Spleen (tissue), 11 donors: ENCODE data around the gene SOX4. TPM values are rescaled to one million over a fixed set of nuclear protein-coding genes. Genes with fewer than 3 reads are reported as not detected.

Experiments
- DNase-seq: peaks from one replicate; pipeline ENCODE4 v3.0.0-alpha.2; 2020
- H3K27ac ChIP-seq, 8 donors: fragments of 200-600 bp; sonication (generic) in 7 of 8; 1 replicate in 4 of 8; 2 replicates in 4 of 8; pipeline versions ENCODE4 v1.5.0 to v1.8.0; 2016 to 2021; ENCODE audit warnings: inconsistent platforms in 4 of 8, mild to moderate bottlenecking in 4 of 8, moderate library complexity in 1 of 8
- H3K27me3 ChIP-seq, 7 donors: fragments of 200-600 bp; sonication (generic) in 6 of 7; replicated peaks in 1 of 7; 1 replicate in 4 of 7; 2 replicates in 3 of 7; pipeline versions ENCODE4 v1.5.0 to v1.8.0; 2016 to 2021; ENCODE audit warnings: inconsistent platforms in 3 of 7, mild to moderate bottlenecking in 1 of 7
- H3K36me3 ChIP-seq, 6 donors: fragments of 200-600 bp; sonication (generic) in 5 of 6; 1 replicate in 4 of 6; 2 replicates in 2 of 6; pipeline versions ENCODE4 v1.5.0 to v1.8.0; 2016 to 2021; ENCODE audit warnings: inconsistent platforms in 2 of 6
- H3K4me1 ChIP-seq, 6 donors: fragments of 200-600 bp; sonication (generic) in 5 of 6; 1 replicate in 3 of 6; 2 replicates in 3 of 6; pipeline versions ENCODE4 v1.5.0 to v1.8.0; 2016 to 2021; ENCODE audit warnings: inconsistent platforms in 3 of 6
- H3K4me3 ChIP-seq, 8 donors: fragments of 200-600 bp; sonication (generic) in 7 of 8; 1 replicate in 4 of 8; 2 replicates in 4 of 8; pipeline versions ENCODE4 v1.5.0 to v1.8.0; 2016 to 2021; ENCODE audit warnings: inconsistent platforms in 4 of 8, mild to moderate bottlenecking in 4 of 8, moderate library complexity in 2 of 8
- H3K9me3 ChIP-seq, 8 donors: fragments of 200-600 bp; sonication (generic) in 7 of 8; 1 replicate in 4 of 8; 2 replicates in 4 of 8; pipeline versions ENCODE4 v1.5.0 to v1.8.0; 2016 to 2021; ENCODE audit warnings: inconsistent platforms in 4 of 8
- POLR2A ChIP-seq, 3 donors: fragments of 450-650 bp; IDR thresholded peaks; one replicate each; pipeline ENCODE4 v1.5.1; 2017; ENCODE audit warnings: antibody characterized with exemption in 3 of 3, mild to moderate bottlenecking in 1 of 3
- POLR2AphosphoS5 ChIP-seq, 3 donors: sonication (generic); formaldehyde crosslinking; IDR thresholded peaks; one replicate each; pipeline ENCODE4 v1.5.1; 2017; ENCODE audit warnings: antibody characterized with exemption in 3 of 3
- WGBS, 5 donors: extraction: QIAGEN DNeasy Blood & Tissue Kit in 3 of 5; methylation state at CpG; one replicate each; pipeline versions ENCODE4 v1.1.5 to v1.1.7; 2013 to 2018; 5-methylcytosine and 5-hydroxymethylcytosine counted together
- intact Hi-C: fragments of 100-400 bp; cut with DNase I; formaldehyde crosslinking; loops from one replicate; pipeline ENCODE4 v1.15.0; 2023; ENCODE audit warnings: low total_unique reads
- polyA plus RNA-seq, 3 donors: library from polyadenylated mRNA; stranded (reverse); fragments of 200-250 nt; gene quantifications; one replicate each; pipeline ENCODE4 v1.2.1, GENCODE V29; 2013
- total RNA-seq, 7 donors: library from RNA; depleted of rRNA in 3 of 7; stranded (reverse); fragments of >200 nt in 3 of 7; fragmentation: NEBNext Ultra II Directional in 4 of 7; extraction: Animal tissue kit (Norgen Biotek cat#: 25700) in 4 of 7; gene quantifications; one replicate each; pipeline versions ENCODE4 v1.1.0 to v1.2.1, GENCODE V29; 2016 to 2021
- TF ChIP-seq, protein P1 (sequence below), 11 experiments: fragments of 200-600 bp in 7 of 11; fragments of 450-650 bp in 4 of 11; sonication (generic) in 4 of 11; IDR thresholded peaks in 8 of 11; conservative IDR thresholded peaks in 3 of 11; 1 replicate in 7 of 11; 2 replicates in 4 of 11; pipeline versions ENCODE4 v1.4.0 to v1.8.0; 2016 to 2021; ENCODE audit warnings: antibody characterized with exemption in 11 of 11, inconsistent platforms in 4 of 11, mild to moderate bottlenecking in 1 of 11
- donor health status: healthy with polysubstance abuse.
- donor health status: DM: no; HTN: no; CAD: no; lungs with moderate emphysema.
- donor health status: DM: no; HTN: no; CAD: no.
- donor health status: Bipolar disorder and iron deficiency.
- donor health status: healthy.
- donor health status: DM: no; HTN: no; CAD: no.
- donor health status: DM: yes; HTN: yes; CAD: no.

Gene SOX4
- total and polyA plus RNA-seq, 10 donors, result 4.9 to 11.1 (median 6.5) TPM

DNA sequence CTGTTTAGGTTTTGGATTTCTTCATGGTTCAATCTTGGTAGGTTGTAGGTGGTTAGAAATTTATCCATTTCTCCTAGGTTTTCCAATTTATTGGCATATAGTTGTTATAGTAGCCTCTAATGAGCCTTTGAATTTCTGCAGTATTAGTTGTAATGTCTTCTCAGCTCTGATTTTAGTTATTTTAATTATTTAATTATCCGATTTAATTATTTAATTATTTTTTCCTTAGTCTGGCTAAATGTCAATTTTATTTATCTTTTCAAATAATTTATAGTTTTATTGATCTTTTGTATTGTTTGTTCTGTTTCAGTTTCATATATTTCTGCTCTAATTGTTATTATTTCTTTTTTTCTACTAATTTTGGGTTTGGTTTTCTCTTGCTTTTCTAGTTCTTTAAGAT lies 28.1 kb upstream of the SOX4 start:
- intact Hi-C loops, result no loop called here
- TF ChIP-seq, protein P1, sequence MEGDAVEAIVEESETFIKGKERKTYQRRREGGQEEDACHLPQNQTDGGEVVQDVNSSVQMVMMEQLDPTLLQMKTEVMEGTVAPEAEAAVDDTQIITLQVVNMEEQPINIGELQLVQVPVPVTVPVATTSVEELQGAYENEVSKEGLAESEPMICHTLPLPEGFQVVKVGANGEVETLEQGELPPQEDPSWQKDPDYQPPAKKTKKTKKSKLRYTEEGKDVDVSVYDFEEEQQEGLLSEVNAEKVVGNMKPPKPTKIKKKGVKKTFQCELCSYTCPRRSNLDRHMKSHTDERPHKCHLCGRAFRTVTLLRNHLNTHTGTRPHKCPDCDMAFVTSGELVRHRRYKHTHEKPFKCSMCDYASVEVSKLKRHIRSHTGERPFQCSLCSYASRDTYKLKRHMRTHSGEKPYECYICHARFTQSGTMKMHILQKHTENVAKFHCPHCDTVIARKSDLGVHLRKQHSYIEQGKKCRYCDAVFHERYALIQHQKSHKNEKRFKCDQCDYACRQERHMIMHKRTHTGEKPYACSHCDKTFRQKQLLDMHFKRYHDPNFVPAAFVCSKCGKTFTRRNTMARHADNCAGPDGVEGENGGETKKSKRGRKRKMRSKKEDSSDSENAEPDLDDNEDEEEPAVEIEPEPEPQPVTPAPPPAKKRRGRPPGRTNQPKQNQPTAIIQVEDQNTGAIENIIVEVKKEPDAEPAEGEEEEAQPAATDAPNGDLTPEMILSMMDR (IDR thresholded peaks at IDR 0.05 in 8 of 11, conservative IDR thresholded peaks at IDR 0.05 in 3 of 11), result no peak
- TF ChIP-seq POLR2A (IDR thresholded peaks at IDR 0.05), result no peak
- no peak for TF ChIP-seq POLR2AphosphoS5 (IDR thresholded peaks at IDR 0.05)
- 76 to 95% (median 89%) methylated on average over 1 of the region's 1 CpG for WGBS, 5 donors

DNA sequence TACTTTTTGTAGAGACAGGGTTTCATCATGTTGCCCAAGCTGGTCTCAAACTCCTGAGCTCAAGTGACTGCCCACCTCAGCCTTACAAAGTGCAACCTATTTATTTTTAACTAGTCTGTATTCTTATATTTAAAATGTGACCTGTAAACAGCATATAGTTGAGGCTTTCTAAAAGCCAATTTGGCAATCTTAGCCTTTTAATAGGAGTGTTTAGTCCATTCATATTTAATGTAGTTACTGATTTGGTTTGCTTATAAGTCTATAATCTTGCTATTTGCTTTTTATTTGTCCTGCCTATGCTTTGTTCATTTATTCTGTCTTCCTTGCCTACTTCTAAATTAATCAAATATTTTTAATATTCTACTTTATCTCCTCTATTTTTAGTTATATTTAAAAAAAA lies 15.0 kb upstream of the SOX4 start:
- DNase-seq, result no peak
- H3K9me3 ChIP-seq, result peaks cover 0 to 56% (median 42%) of the 10 kb centered on the region in 8 donors
- H3K27me3 ChIP-seq, result no peaks in the 10 kb centered on the region
- no peak for TF ChIP-seq POLR2A (IDR thresholded peaks at IDR 0.05)
- no peak for TF ChIP-seq POLR2AphosphoS5 (IDR thresholded peaks at IDR 0.05)
- TF ChIP-seq, protein P1 (IDR thresholded peaks at IDR 0.05 in 8 of 11, conservative IDR thresholded peaks at IDR 0.05 in 3 of 11), result no peak
- no peaks in the 10 kb centered on the region for H3K36me3 ChIP-seq
- intact Hi-C loops, result no loop called here
- no peaks in the 10 kb centered on the region for H3K4me1 ChIP-seq
- H3K4me3 ChIP-seq, result no peak overlapping the region
- no peak overlapping the region for H3K27ac ChIP-seq

More for the DNA sequence above, 28.1 kb upstream of the SOX4 start:
- Histone ChIP-seq H3K27ac (no peak overlapping the region), H3K9me3 (peaks cover 0 to 22% (median 0%) of the 10 kb centered on the region in 8 donors), H3K36me3 (no peaks in the 10 kb centered on the region), H3K4me3 (no peak overlapping the region), H3K27me3 (no peaks in the 10 kb centered on the region), H3K4me1 (no peaks in the 10 kb centered on the region)
- no peak for DNase-seq

DNA sequence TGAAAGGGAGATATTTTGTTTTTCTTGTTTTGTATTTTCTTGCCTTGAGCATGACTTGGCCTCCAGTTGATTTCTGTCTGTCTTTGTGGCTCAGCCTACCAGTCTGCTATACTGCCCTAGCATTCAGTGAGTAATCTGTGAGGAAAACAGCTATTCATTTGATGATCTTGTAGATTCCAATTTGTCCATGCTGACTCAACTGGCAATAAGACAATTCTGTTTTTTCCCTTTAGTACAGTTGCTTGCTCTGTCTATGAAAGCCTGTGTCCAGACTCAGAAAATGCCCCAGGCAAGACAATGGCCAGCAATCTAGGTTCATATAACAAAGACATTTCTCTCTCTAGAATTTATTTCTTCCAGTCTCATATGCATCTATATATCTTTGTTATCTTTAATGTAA lies 10.9 kb upstream of the SOX4 start:
- Histone ChIP-seq H3K36me3 (no peaks in the 10 kb centered on the region), H3K4me1 (peaks cover 6 to 12% (median 10%) of the 10 kb centered on the region in 6 donors), H3K4me3 (no peak overlapping the region), H3K9me3 (peaks cover 0 to 55% (median 41%) of the 10 kb centered on the region in 8 donors), H3K27me3 (peaks cover 0 to 13% (median 8%) of the 10 kb centered on the region in 7 donors), H3K27ac (no peak overlapping the region)
- DNase-seq, result no peak
- no peak for TF ChIP-seq POLR2A (IDR thresholded peaks at IDR 0.05)
- TF ChIP-seq, protein P1 (IDR thresholded peaks at IDR 0.05 in 8 of 11, conservative IDR thresholded peaks at IDR 0.05 in 3 of 11), result no peak
- TF ChIP-seq POLR2AphosphoS5 (IDR thresholded peaks at IDR 0.05), result no peak
- intact Hi-C loops, result no loop called here

DNA sequence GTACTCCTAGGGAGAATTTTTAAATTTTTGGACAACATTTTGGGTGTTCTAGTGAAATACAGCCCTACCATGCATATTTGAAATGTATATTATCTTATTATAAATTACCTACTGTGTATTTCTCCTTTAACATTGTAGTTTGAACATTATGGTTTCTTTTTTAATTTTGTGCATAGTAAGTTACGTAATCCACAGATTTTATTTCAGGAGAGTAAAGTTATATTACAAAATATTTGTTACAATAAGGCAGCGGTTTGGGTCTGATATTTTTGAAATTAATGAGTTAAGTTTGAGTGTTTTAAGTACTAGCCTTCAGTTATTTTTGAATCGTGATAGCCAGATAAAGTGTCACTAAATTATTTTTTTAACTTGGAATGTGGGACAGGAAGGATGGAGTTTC lies 7.3 kb upstream of the SOX4 start:
- intact Hi-C loops, result loop anchor here (5.0 kb wide), 1 partner anchor 1024 kb away; no protein-coding TSS in a partner anchor
- H3K36me3 ChIP-seq, result no peaks in the 10 kb centered on the region

More for the DNA sequence above, 7.3 kb upstream of the SOX4 start:
- WGBS, 5 donors, result 55 to 64% (median 59%) methylated on average over 3 of the region's 3 CpGs
- no peak for DNase-seq
- H3K4me3 ChIP-seq, result peak overlapping the region in 1 of 8 donors; percentile 90
- no peak overlapping the region for H3K27ac ChIP-seq
- H3K27me3 ChIP-seq, result peaks cover 0 to 25% (median 10%) of the 10 kb centered on the region in 7 donors
- TF ChIP-seq POLR2A (IDR thresholded peaks at IDR 0.05), result no peak
- TF ChIP-seq POLR2AphosphoS5 (IDR thresholded peaks at IDR 0.05), result no peak
- H3K4me1 ChIP-seq, result peaks cover 6 to 35% (median 26%) of the 10 kb centered on the region in 6 donors
- H3K9me3 ChIP-seq, result peaks cover 0 to 18% (median 14%) of the 10 kb centered on the region in 8 donors
